A549 (cell line): ENCODE data around the gene BRF1.

Experiments used
- CTCF ChIP-seq: fragments of >200 bp; sonication (Bioruptor Twin); formaldehyde crosslinking; IDR thresholded peaks from 3 replicates; pipeline ENCODE4 v1.5.1; 2016
- EHMT2 ChIP-seq: fragments of 200-600 bp; sonication (generic); IDR thresholded peaks from 2 replicates; pipeline ENCODE4 v1.6.1; 2016; ENCODE audit warnings: antibody characterized with exemption, low read depth, mild to moderate bottlenecking, moderate library complexity
- EP300 ChIP-seq, 2 experiments: fragments of >200 bp; sonication (Bioruptor Twin); formaldehyde crosslinking; IDR thresholded peaks; 2 replicates in 1 of 2; 3 replicates in 1 of 2; pipeline ENCODE4 v1.6.1; 2016 to 2017
- FOXS1 ChIP-seq: fragments of 250-450 bp; sonication (Bioruptor Pico); IDR thresholded peaks from 2 replicates; pipeline ENCODE4 v1.5.0; 2020; ENCODE audit warnings: mild to moderate bottlenecking, moderate library complexity
- HDAC2 ChIP-seq: fragments of 200-600 bp; sonication (generic); IDR thresholded peaks from 2 replicates; pipeline ENCODE4 v1.6.1; 2016
- MAZ ChIP-seq: fragments of 150-350 bp; IDR thresholded peaks from 2 replicates; pipeline ENCODE4 v1.6.1; 2014; ENCODE audit warnings: antibody characterized with exemption, low read depth, low read length, borderline replicate concordance
- NFE2L2 ChIP-seq: fragments of 150-350 bp; conservative IDR thresholded peaks from 2 replicates; pipeline ENCODE4 v1.6.1; 2014; ENCODE audit warnings: low read length
- REST ChIP-seq: fragments of 200-600 bp; sonication (generic); IDR thresholded peaks from 2 replicates; pipeline ENCODE4 v1.6.1; 2016; ENCODE audit warnings: antibody characterized with exemption, mild to moderate bottlenecking, moderate library complexity
- USF2 ChIP-seq: fragments of 450-650 bp; IDR thresholded peaks from 2 replicates; pipeline ENCODE4 v1.6.1; 2014; ENCODE audit warnings: antibody characterized with exemption
- ZNF302 ChIP-seq: fragments of 250-450 bp; sonication (Bioruptor Pico); IDR thresholded peaks from 2 replicates; pipeline ENCODE4 v1.9.0; 2021; ENCODE audit warnings: inconsistent platforms, mild to moderate bottlenecking, moderate library complexity
- ZSCAN20 ChIP-seq: fragments of 250-450 bp; sonication (Bioruptor Pico); IDR thresholded peaks from 2 replicates; pipeline ENCODE4 v1.8.0; 2022; ENCODE audit warnings: mild to moderate bottlenecking, moderate library complexity

- TF ChIP-seq REST (no peak), CTCF (no peak), EP300 (IDR thresholded peaks at IDR 0.05) (no peak), EHMT2 (no peak), ZNF302 (CRISPR knock-in tag) (no peak), MAZ (no peak), FOXS1 (CRISPR knock-in tag) (no peak), USF2 (no peak), ZSCAN20 (no peak), HDAC2 (no peak), NFE2L2 (no peak)
These were observed 92.1 kb downstream of the BRF1 start for GRCh38 chr14:105208738-105209075.
